Vagina (tissue), 2 donors: Measurements from ENCODE around the gene LST1. TPM values are rescaled to one million over a fixed set of nuclear protein-coding genes. Genes with fewer than 3 reads are reported as not detected.

Experiments used
- DNase-seq, 2 donors: peaks; one replicate each; pipeline ENCODE4 v3.0.0-alpha.2; 2017; ENCODE audit errors: extremely low spot score in 2 of 2
- H3K27ac ChIP-seq: fragments of 200-600 bp; sonication (generic); one replicate; pipeline ENCODE4 v1.5.1; 2019
- H3K27me3 ChIP-seq: fragments of 200-600 bp; sonication (generic); one replicate; pipeline ENCODE4 v1.5.1; 2019
- H3K36me3 ChIP-seq, 2 donors: fragments of 200-600 bp; sonication (generic); one replicate each; pipeline ENCODE4 v1.5.1; 2017 to 2019
- H3K4me1 ChIP-seq: fragments of 200-600 bp; sonication (generic); one replicate; pipeline ENCODE4 v1.5.1; 2019
- H3K4me3 ChIP-seq, 2 donors: fragments of 200-600 bp; sonication (generic); 1 replicate in 1 of 2; 2 replicates in 1 of 2; pipeline ENCODE4 v1.5.1; 2016 to 2019
- H3K9me3 ChIP-seq: fragments of 200-600 bp; sonication (generic); one replicate; pipeline ENCODE4 v1.5.1; 2019
- CTCF ChIP-seq, 3 experiments: fragments of 450-650 bp in 2 of 3; fragments of 200-600 bp in 1 of 3; sonication (generic) in 1 of 3; IDR thresholded peaks; one replicate each; pipeline ENCODE4 v1.5.1; 2017 to 2019; ENCODE audit warnings: antibody characterized with exemption in 3 of 3, mild to moderate bottlenecking in 2 of 3, moderate library complexity in 2 of 3
- POLR2A ChIP-seq, 2 donors: fragments of 450-650 bp; IDR thresholded peaks; one replicate each; pipeline ENCODE4 v1.6.1; 2017; ENCODE audit warnings: antibody characterized with exemption in 2 of 2, mild to moderate bottlenecking in 2 of 2, moderate library complexity in 2 of 2
- POLR2AphosphoS5 ChIP-seq, 2 donors: sonication (generic); formaldehyde crosslinking; IDR thresholded peaks; one replicate each; pipeline ENCODE4 v1.9.0; 2017; ENCODE audit warnings: antibody characterized with exemption in 2 of 2, mild to moderate bottlenecking in 2 of 2, low read depth in 1 of 2; ENCODE audit not compliant: insufficient read depth in 1 of 2
- intact Hi-C: fragments of 100-400 bp; cut with DNase I; formaldehyde crosslinking; loops from one replicate; pipeline ENCODE4 v1.15.1; 2023
- total RNA-seq: library from RNA; depleted of rRNA; stranded (reverse); fragments of >200 nt; gene quantifications from one replicate; pipeline ENCODE4 v1.2.3, GENCODE V29; 2016

Gene LST1
- total RNA-seq, 1 donor from 2014 or later: not detected

GRCh38 chr6:31580807-31581433 is 5.2 kb upstream of the LST1 start:
- peak overlapping the region; percentile 68 to 74 for H3K4me3 ChIP-seq
- no peaks in the 10 kb centered on the region for H3K27me3 ChIP-seq
- no peaks in the 10 kb centered on the region for H3K36me3 ChIP-seq
- intact Hi-C loops: no loop called here
- DNase-seq: no peak
- no peaks in the 10 kb centered on the region for H3K9me3 ChIP-seq
- peaks cover 25% of the 10 kb centered on the region for H3K4me1 ChIP-seq
- TF ChIP-seq CTCF (IDR thresholded peaks at IDR 0.05) (peak; percentile 93 to 96 (median 94)), POLR2A (IDR thresholded peaks at IDR 0.05) (peak in 1 of 2 donors; percentile 40), POLR2AphosphoS5 (IDR thresholded peaks at IDR 0.05; ENCODE audit: insufficient read depth in 1 of 2, low read depth in 1 of 2) (peak; percentile 42 to 73)
- peak overlapping the region; percentile 92 for H3K27ac ChIP-seq

- Histone ChIP-seq H3K4me1 (peaks cover 25% of the 10 kb centered on the region), H3K4me3 (peak overlapping the region; percentile 68 to 74), H3K36me3 (no peaks in the 10 kb centered on the region), H3K27me3 (no peaks in the 10 kb centered on the region), H3K9me3 (no peaks in the 10 kb centered on the region), H3K27ac (peak overlapping the region; percentile 92)
- no peak for TF ChIP-seq POLR2A (IDR thresholded peaks at IDR 0.05)
- no peak for TF ChIP-seq CTCF (IDR thresholded peaks at IDR 0.05)
- TF ChIP-seq POLR2AphosphoS5 (IDR thresholded peaks at IDR 0.05; ENCODE audit: insufficient read depth in 1 of 2, low read depth in 1 of 2): no peak
- DNase-seq: no peak
- intact Hi-C loops: no loop called here
These were observed 4.4 kb upstream of the LST1 start for GRCh38 chr6:31581434-31582229.

GRCh38 chr6:31582230-31582643 is 3.8 kb upstream of the LST1 start, which contains the start of gene LTB:
LTB (minus strand) TSS chr6:31582424; CDS start chr6:31582417, 7 bp downstream.
- no peak for DNase-seq
- H3K9me3 ChIP-seq: no peaks in the 10 kb centered on the region
- H3K4me3 ChIP-seq: peak within 1 kb of the TSS; percentile 68 to 74
- H3K27ac ChIP-seq: peak within 1 kb of the TSS; percentile 92
- no peaks in the 10 kb centered on the region for H3K36me3 ChIP-seq
- H3K27me3 ChIP-seq: no peaks in the 10 kb centered on the region
- intact Hi-C loops: no loop called here
- peaks cover 25% of the 10 kb centered on the region for H3K4me1 ChIP-seq
- TF ChIP-seq POLR2A (IDR thresholded peaks at IDR 0.05) (no peak), POLR2AphosphoS5 (IDR thresholded peaks at IDR 0.05; ENCODE audit: insufficient read depth in 1 of 2, low read depth in 1 of 2) (no peak), CTCF (IDR thresholded peaks at IDR 0.05) (no peak)

GRCh38 chr6:31585491-31585890 is 586 bp upstream of the LST1 start:
- no peak for DNase-seq
- TF ChIP-seq POLR2AphosphoS5 (IDR thresholded peaks at IDR 0.05; ENCODE audit: insufficient read depth in 1 of 2, low read depth in 1 of 2): no peak
- no peak for TF ChIP-seq POLR2A (IDR thresholded peaks at IDR 0.05)
- TF ChIP-seq CTCF (IDR thresholded peaks at IDR 0.05): no peak
- H3K27me3 ChIP-seq: no peaks in the 10 kb centered on the region
- no peaks in the 10 kb centered on the region for H3K9me3 ChIP-seq
- intact Hi-C loops: no loop called here
- no peak overlapping the region for H3K4me3 ChIP-seq
- no peak overlapping the region for H3K27ac ChIP-seq
- H3K36me3 ChIP-seq: no peaks in the 10 kb centered on the region
- peaks cover 22% of the 10 kb centered on the region for H3K4me1 ChIP-seq
